ENCODE data around the gene FCRLA. TPM values are rescaled to one million over a fixed set of nuclear protein-coding genes. Genes with fewer than 3 reads are reported as not detected.
"Not testable (repeated sequence)": the region's sequence is repeated elsewhere in the genome, so short reads cannot be mapped to it uniquely, and the experiment has no call there.

The FCRLA gene
- total RNA-seq, result not detected

- DNase-seq (ENCODE audit: low spot score in 2 of 2) (no peak), FAIRE-seq (no peak)
Measured at GRCh38 chr1:161706482-161707347, at the start of gene FCRLA. TSS of gene FCRLA (plus strand) at chr1:161707229. CDS start at chr1:161707265, 36 bp downstream.

- FAIRE-seq, result not testable (repeated sequence)
Measured at GRCh38 chr1:161658524-161658923, 48.5 kb upstream of the FCRLA start.

GRCh38 chr1:161661660-161662311 lies 45.2 kb upstream of the FCRLA start:
- not testable (repeated sequence) for DNase-seq (ENCODE audit: low spot score in 2 of 2); FAIRE-seq

More at GRCh38 chr1:161658524-161658923, 48.5 kb upstream of the FCRLA start:
- not testable (repeated sequence) for DNase-seq (ENCODE audit: low spot score in 2 of 2)

GRCh38 chr1:161662684-161663339 lies 44.2 kb upstream of the FCRLA start, which contains the start of gene FCGR2B:
TSS of gene FCGR2B (plus strand) at chr1:161663143. CDS start at chr1:161663242, 99 bp downstream.
- not testable (repeated sequence) for DNase-seq (ENCODE audit: low spot score in 2 of 2); FAIRE-seq

GRCh38 chr1:161663569-161663968 lies 43.5 kb upstream of the FCRLA start:
- FAIRE-seq; DNase-seq (ENCODE audit: low spot score in 2 of 2): not testable (repeated sequence)

GRCh38 chr1:161664689-161665088 lies 42.3 kb upstream of the FCRLA start:
- not testable (repeated sequence) for DNase-seq (ENCODE audit: low spot score in 2 of 2); FAIRE-seq

- not testable (repeated sequence) for FAIRE-seq
Measured at GRCh38 chr1:161671045-161672020, 35.7 kb upstream of the FCRLA start.

GRCh38 chr1:161673437-161673836 lies 33.6 kb upstream of the FCRLA start:
- FAIRE-seq; DNase-seq (ENCODE audit: low spot score in 2 of 2): not testable (repeated sequence)

More at GRCh38 chr1:161671045-161672020, 35.7 kb upstream of the FCRLA start:
- not testable (repeated sequence) for DNase-seq (ENCODE audit: low spot score in 2 of 2)

- FAIRE-seq; DNase-seq (ENCODE audit: low spot score in 2 of 2): not testable (repeated sequence)
Measured at GRCh38 chr1:161674447-161674846, 32.6 kb upstream of the FCRLA start.

- not testable (repeated sequence) for FAIRE-seq; DNase-seq (ENCODE audit: low spot score in 2 of 2)
Measured at GRCh38 chr1:161674908-161675307, 32.1 kb upstream of the FCRLA start.

GRCh38 chr1:161676441-161676840 lies 30.6 kb upstream of the FCRLA start:
- DNase-seq (ENCODE audit: low spot score in 2 of 2) (no peak), FAIRE-seq (no peak)

GRCh38 chr1:161676958-161677689 lies 29.9 kb upstream of the FCRLA start:
- DNase-seq (ENCODE audit: low spot score in 2 of 2) (no peak), FAIRE-seq (no peak)

- DNase-seq (ENCODE audit: low spot score in 2 of 2) (no peak), FAIRE-seq (no peak)
Measured at GRCh38 chr1:161678500-161678899, 28.5 kb upstream of the FCRLA start.

- FAIRE-seq, result no peak
- no peak for DNase-seq (ENCODE audit: low spot score in 2 of 2)
Measured at GRCh38 chr1:161681879-161682278, 25.1 kb upstream of the FCRLA start.

GRCh38 chr1:161688946-161689345 lies 18.1 kb upstream of the FCRLA start:
- DNase-seq (ENCODE audit: low spot score in 2 of 2), result no peak
- FAIRE-seq, result no peak

GRCh38 chr1:161691846-161692245 lies 15.2 kb upstream of the FCRLA start:
- no peak for FAIRE-seq
- DNase-seq (ENCODE audit: low spot score in 2 of 2), result no peak

- not testable (repeated sequence) for DNase-seq (ENCODE audit: low spot score in 2 of 2); FAIRE-seq
Measured at GRCh38 chr1:161693020-161693712, 13.9 kb upstream of the FCRLA start.

GRCh38 chr1:161698302-161698701 lies 8.7 kb upstream of the FCRLA start:
- DNase-seq (ENCODE audit: low spot score in 2 of 2); FAIRE-seq: not testable (repeated sequence)

All from frontal cortex (tissue), 4 donors.